ENCODE data around the gene RANGAP1. TPM values are rescaled to one million over a fixed set of nuclear protein-coding genes. Genes with fewer than 3 reads are reported as not detected.

Gene RANGAP1
- total and polyA plus RNA-seq, 2 of the 13 experiments (the other 11 are each of a cell fraction or from before 2014, with no cell fraction given), result 51.8 to 83.9 TPM

Small RNA genes lying within 50 kb of the gene (microRNA-seq; reads per million reads assigned to microRNA genes)
- gene MIR6889, result 0.51 reads per million

Small RNA genes lying within 50 kb of the gene (small RNA-seq; reads per million reads assigned to genes)
- gene MIR6889 (ENCODE audit: insufficient read depth in 2 of 3, insufficient read length in 3 of 3, low read depth in 2 of 3, low replicate concordance in 1 of 3), result 0 reads per million in 3 experiments

Other genes starting within 250 kb of the RANGAP1 start
- gene EP300, start 193.6 kb downstream of the RANGAP1 start, total RNA-seq (2016; rRNA removed; fragmentation: Illumina TruSeq; extraction: Trizol), result 14.9 and 30.9 TPM in 2 replicates
- gene EP300, start 193.6 kb downstream of the RANGAP1 start, polyA plus RNA-seq (2011; rRNA removed), result 13.6 and 15.3 TPM in 2 replicates
- gene L3MBTL2, start 80.9 kb downstream of the RANGAP1 start, total RNA-seq (2016; rRNA removed; fragmentation: Illumina TruSeq; extraction: Trizol), result 33.7 and 37.6 TPM in 2 replicates
- gene L3MBTL2, start 80.9 kb downstream of the RANGAP1 start, polyA plus RNA-seq (2011; rRNA removed), result 13.8 and 15.2 TPM in 2 replicates
- 2.9 and 8.1 TPM in 2 replicates for gene CHADL, start 45.3 kb downstream of the RANGAP1 start, total RNA-seq (2016; rRNA removed; fragmentation: Illumina TruSeq; extraction: Trizol)
- 2.8 and 6.1 TPM in 2 replicates for gene CHADL, start 45.3 kb downstream of the RANGAP1 start, polyA plus RNA-seq (2011; rRNA removed)
- gene ZC3H7B, start 15.3 kb upstream of the RANGAP1 start, total RNA-seq (2016; rRNA removed; fragmentation: Illumina TruSeq; extraction: Trizol), result 30.6 and 37.2 TPM in 2 replicates
- 26.4 and 36.2 TPM in 2 replicates for gene ZC3H7B, start 15.3 kb upstream of the RANGAP1 start, polyA plus RNA-seq (2011; rRNA removed)
- 7.6 and 8.2 TPM in 2 replicates for gene TEF, start 95.8 kb upstream of the RANGAP1 start, total RNA-seq (2016; rRNA removed; fragmentation: Illumina TruSeq; extraction: Trizol)
- 11.2 and 13.9 TPM in 2 replicates for gene TEF, start 95.8 kb upstream of the RANGAP1 start, polyA plus RNA-seq (2011; rRNA removed)
- gene TOB2, start 160.6 kb upstream of the RANGAP1 start, total RNA-seq (2016; rRNA removed; fragmentation: Illumina TruSeq; extraction: Trizol), result 13.7 and 16.7 TPM in 2 replicates
- gene TOB2, start 160.6 kb upstream of the RANGAP1 start, polyA plus RNA-seq (2011; rRNA removed), result 12.2 and 14.3 TPM in 2 replicates
- gene PHF5A, start 182.5 kb upstream of the RANGAP1 start, total RNA-seq (2016; rRNA removed; fragmentation: Illumina TruSeq; extraction: Trizol), result 105 and 154 TPM in 2 replicates
- gene PHF5A, start 182.5 kb upstream of the RANGAP1 start, polyA plus RNA-seq (2011; rRNA removed), result 50.7 and 56.6 TPM in 2 replicates
- gene ACO2, start 182.9 kb upstream of the RANGAP1 start, total RNA-seq (2016; rRNA removed; fragmentation: Illumina TruSeq; extraction: Trizol), result 39.3 and 45.6 TPM in 2 replicates
- 19.2 and 19.4 TPM in 2 replicates for gene ACO2, start 182.9 kb upstream of the RANGAP1 start, polyA plus RNA-seq (2011; rRNA removed)